Mesendoderm (in vitro differentiated cells): ENCODE results near the gene BACH2.

Experiments used
- DNase-seq: peaks from one replicate; pipeline ENCODE4 v3.0.0; 2013
- H2AK5ac ChIP-seq: 2 replicates; pipeline ENCODE4 v1.6.1; 2013; ENCODE audit warnings: low read length, inconsistent platforms
- H2BK120ac ChIP-seq: 2 replicates; pipeline ENCODE4 v1.6.1; 2013; ENCODE audit warnings: low read depth, mild to moderate bottlenecking, low read length, moderate library complexity, mixed read lengths
- H2BK15ac ChIP-seq: replicated peaks from 2 replicates; pipeline ENCODE4 v1.6.1; 2013; ENCODE audit warnings: low read depth, mild to moderate bottlenecking, moderate library complexity
- H2BK5ac ChIP-seq: 2 replicates; pipeline ENCODE4 v1.6.1; 2013; ENCODE audit warnings: low read length, inconsistent platforms
- H3K18ac ChIP-seq: 2 replicates; pipeline ENCODE4 v1.6.1; 2013; ENCODE audit warnings: mild to moderate bottlenecking, low read length, mixed read lengths
- H3K23ac ChIP-seq: one replicate; pipeline ENCODE4 v1.6.1; 2013; ENCODE audit warnings: low read length
- H3K27ac ChIP-seq: 2 replicates; pipeline ENCODE4 v1.5.1; 2013; ENCODE audit warnings: low read depth, mild to moderate bottlenecking, inconsistent platforms, low read length, moderate library complexity
- H3K27me3 ChIP-seq: 2 replicates; pipeline ENCODE4 v1.6.1; 2013; ENCODE audit warnings: low read length, control low read depth, mild to moderate bottlenecking, inconsistent platforms; ENCODE audit not compliant: insufficient read depth, poor library complexity
- H3K36me3 ChIP-seq: 2 replicates; pipeline ENCODE4 v1.6.1; 2013; ENCODE audit warnings: low read length, inconsistent platforms; ENCODE audit not compliant: control insufficient read depth, insufficient read depth
- H3K4ac ChIP-seq: one replicate; pipeline ENCODE4 v1.6.1; 2013; ENCODE audit warnings: low read depth, mild to moderate bottlenecking, low read length, moderate library complexity
- H3K4me1 ChIP-seq: 2 replicates; pipeline ENCODE4 v1.6.1; 2013; ENCODE audit warnings: low read depth, low read length, inconsistent platforms; ENCODE audit not compliant: control insufficient read depth
- H3K4me2 ChIP-seq: 2 replicates; pipeline ENCODE4 v1.6.1; 2013; ENCODE audit warnings: low read length
- H3K4me3 ChIP-seq: 2 replicates; pipeline ENCODE4 v1.5.1; 2013; ENCODE audit warnings: mild to moderate bottlenecking, low read length
- H3K56ac ChIP-seq: one replicate; pipeline ENCODE4 v1.6.1; 2013; ENCODE audit warnings: low read length
- H3K79me1 ChIP-seq: 2 replicates; pipeline ENCODE4 v1.6.1; 2013; ENCODE audit warnings: low read length, inconsistent platforms
- H3K79me2 ChIP-seq: 2 replicates; pipeline ENCODE4 v1.6.1; 2013; ENCODE audit warnings: mild to moderate bottlenecking, low read length; ENCODE audit not compliant: control insufficient read depth, insufficient read depth
- H3K9ac ChIP-seq: 2 replicates; pipeline ENCODE4 v1.6.1; 2013; ENCODE audit warnings: low read length, inconsistent platforms
- H4K5ac ChIP-seq: one replicate; pipeline ENCODE4 v1.6.1; 2013; ENCODE audit warnings: low read length
- H4K8ac ChIP-seq: one replicate; pipeline ENCODE4 v1.6.1; 2013; ENCODE audit warnings: low read depth, mild to moderate bottlenecking, control low read depth, low read length, moderate library complexity
- WGBS: extraction: QIAGEN DNeasy Blood & Tissue Kit; methylation state at CpG from one replicate; pipeline ENCODE4 v1.1.7; 2013; ENCODE audit warnings: low lambda C conversion rate, missing lambda C conversion rate; ENCODE audit not compliant: insufficient coverage; ENCODE audit errors: extremely low coverage; 5-methylcytosine and 5-hydroxymethylcytosine counted together

Gene BACH2

DNA sequence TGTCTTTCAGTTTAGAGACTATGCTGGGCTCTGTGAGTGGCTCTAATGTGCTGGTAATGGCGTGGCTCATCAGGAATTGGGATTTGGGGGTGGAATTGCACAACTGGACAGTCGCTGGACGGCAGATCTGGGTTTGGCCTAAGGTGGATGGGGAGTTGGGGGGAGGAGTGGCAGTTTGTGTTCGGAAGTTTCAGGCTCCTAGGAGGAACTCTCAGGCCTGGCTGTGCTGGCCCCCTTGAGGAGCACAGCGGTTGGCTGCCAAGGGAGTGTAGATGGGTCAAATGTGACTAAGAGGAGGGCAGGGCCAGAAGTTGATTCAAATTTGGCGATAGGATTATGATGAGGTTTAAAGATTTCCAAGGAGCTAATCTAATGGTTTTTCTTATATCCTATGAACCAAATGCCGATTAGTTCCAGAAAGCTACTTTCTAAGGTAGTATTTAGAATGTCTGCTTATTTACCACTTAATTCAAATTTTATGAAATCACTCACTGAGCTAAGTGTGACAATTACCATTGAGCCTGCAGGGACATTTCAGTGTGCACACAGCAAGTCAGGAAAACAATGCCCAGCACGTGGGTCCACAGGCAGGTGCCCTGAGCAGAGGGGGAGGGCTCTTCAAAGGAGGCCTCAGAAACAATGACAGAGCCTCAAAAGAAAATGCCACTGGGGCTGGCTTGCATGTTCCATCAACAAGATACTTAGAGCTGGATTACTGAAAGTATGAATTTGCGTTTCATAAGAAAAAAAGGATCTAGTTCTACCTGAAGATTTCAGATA lies 291.4 kb downstream of the BACH2 start:
- Histone ChIP-seq H2BK15ac (no peak overlapping the region), H3K4me2 (no peak overlapping the region), H4K8ac (no peak overlapping the region), H3K27me3 (no peaks in the 10 kb centered on the region), H2AK5ac (no peak overlapping the region), H4K5ac (no peak overlapping the region), H3K79me2 (no peaks in the 10 kb centered on the region), H3K4me3 (no peak overlapping the region), H3K23ac (no peak overlapping the region), H3K4me1 (no peaks in the 10 kb centered on the region), H3K27ac (no peak overlapping the region), H2BK120ac (no peak overlapping the region), H3K36me3 (no peaks in the 10 kb centered on the region), H3K56ac (no peak overlapping the region), H3K79me1 (no peaks in the 10 kb centered on the region), H3K4ac (no peak overlapping the region), H3K9ac (no peak overlapping the region), H2BK5ac (no peak overlapping the region), H3K18ac (no peak overlapping the region)
- WGBS, result no CpG with 5 or more reads among the region's 9 CpGs
- no peak for DNase-seq

DNA sequence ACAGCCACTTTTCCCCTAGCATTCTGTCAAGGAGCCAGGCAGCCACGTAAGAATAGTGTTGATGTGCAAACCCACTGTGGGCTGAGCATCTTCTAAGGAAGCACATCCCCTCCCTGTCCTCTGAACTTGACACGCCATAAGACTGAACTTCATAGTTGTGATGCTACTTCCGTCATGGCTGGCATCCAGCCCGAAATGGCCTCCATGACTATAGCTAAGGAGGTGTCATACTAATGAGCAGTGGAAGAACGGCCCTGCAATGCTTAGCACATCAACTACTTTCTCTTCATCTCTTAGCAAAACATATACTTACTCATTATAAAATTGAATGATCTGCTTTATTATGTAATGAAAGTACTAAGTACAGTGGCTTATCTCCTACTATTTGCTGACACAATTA lies 292.1 kb downstream of the BACH2 start:
- H3K23ac ChIP-seq, result no peak overlapping the region
- H2AK5ac ChIP-seq, result no peak overlapping the region
- H3K56ac ChIP-seq, result no peak overlapping the region
- no peaks in the 10 kb centered on the region for H3K4me1 ChIP-seq
- H3K4me2 ChIP-seq, result no peak overlapping the region
- H3K79me2 ChIP-seq, result no peaks in the 10 kb centered on the region
- H3K9ac ChIP-seq, result no peak overlapping the region
- DNase-seq, result no peak
- H4K8ac ChIP-seq, result no peak overlapping the region
- no peak overlapping the region for H4K5ac ChIP-seq
- H3K36me3 ChIP-seq, result no peaks in the 10 kb centered on the region
- no peak overlapping the region for H3K27ac ChIP-seq
- H3K18ac ChIP-seq, result no peak overlapping the region
- H3K4me3 ChIP-seq, result no peak overlapping the region
- H3K79me1 ChIP-seq, result no peaks in the 10 kb centered on the region
- H2BK120ac ChIP-seq, result no peak overlapping the region
- no peaks in the 10 kb centered on the region for H3K27me3 ChIP-seq
- no peak overlapping the region for H3K4ac ChIP-seq
- no peak overlapping the region for H2BK5ac ChIP-seq
- H2BK15ac ChIP-seq, result no peak overlapping the region
- WGBS, result no CpG with 5 or more reads among the region's 5 CpGs

DNA sequence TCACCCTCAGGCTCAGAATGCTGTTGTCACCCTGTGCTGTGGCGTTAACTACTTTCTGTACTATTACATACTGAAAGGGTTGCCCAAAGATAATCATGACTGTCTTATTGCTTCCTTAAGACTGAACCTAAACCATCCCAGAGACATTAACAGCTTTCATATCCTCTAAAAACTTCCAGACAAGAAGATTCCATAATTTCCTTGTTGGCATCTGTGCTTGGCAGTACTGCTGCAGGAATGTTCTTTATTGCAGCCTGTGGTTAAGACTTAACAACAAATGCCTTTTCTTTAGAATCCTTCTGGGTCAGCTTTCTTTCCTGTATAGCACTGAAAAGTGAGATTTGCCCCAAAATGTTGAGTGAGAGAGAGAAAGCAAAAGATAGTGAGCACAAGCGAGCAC lies 292.7 kb downstream of the BACH2 start:
- no CpG with 5 or more reads among the region's 2 CpGs for WGBS

DNA sequence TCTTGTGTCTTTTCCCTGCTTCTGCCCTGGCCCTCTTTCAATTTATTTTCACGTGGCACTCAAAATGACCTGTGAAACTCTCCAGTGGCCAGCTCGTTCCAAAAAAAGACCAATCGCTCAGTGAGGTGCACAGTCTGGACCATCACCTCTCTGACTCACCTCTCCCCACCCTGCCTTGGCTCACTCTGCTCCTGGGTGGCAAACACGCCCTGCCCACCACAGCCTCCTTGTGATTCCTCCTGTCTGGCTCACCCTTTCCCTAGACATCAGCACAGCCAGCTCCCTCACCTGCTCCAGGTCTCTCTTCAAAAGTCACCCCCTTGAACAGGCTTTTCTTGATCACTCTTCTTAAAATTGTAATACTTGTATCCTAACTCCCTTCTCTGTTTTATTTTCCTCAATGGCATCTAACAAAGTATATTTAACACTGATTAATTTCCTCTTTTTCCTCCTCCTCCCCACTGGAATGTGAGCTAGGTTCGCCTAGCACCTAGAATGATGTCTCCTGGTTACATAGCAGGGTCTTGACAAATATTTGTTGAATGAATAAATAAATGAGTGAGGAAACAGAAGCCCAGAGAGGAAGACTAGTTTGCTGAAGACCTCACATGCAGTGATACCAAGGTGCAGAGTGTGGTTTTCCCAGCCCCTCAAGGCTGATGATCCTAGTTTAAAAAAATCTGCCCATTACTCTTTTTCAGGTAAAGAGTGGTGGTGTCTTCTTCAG lies 293.4 kb downstream of the BACH2 start:
- Histone ChIP-seq H3K79me1 (no peaks in the 10 kb centered on the region), H3K23ac (no peak overlapping the region), H3K27ac (no peak overlapping the region), H2BK120ac (no peak overlapping the region), H3K4me2 (no peak overlapping the region), H2BK15ac (no peak overlapping the region), H3K79me2 (no peaks in the 10 kb centered on the region), H3K36me3 (no peaks in the 10 kb centered on the region), H2AK5ac (no peak overlapping the region), H2BK5ac (no peak overlapping the region), H3K4me1 (no peaks in the 10 kb centered on the region), H3K18ac (no peak overlapping the region), H4K5ac (no peak overlapping the region), H3K56ac (no peak overlapping the region), H3K4ac (no peak overlapping the region), H3K9ac (no peak overlapping the region), H3K4me3 (no peak overlapping the region), H3K27me3 (no peaks in the 10 kb centered on the region), H4K8ac (no peak overlapping the region)
- no peak for DNase-seq
- WGBS, result no CpG with 5 or more reads among the region's 5 CpGs

More for the DNA sequence above, 292.7 kb downstream of the BACH2 start:
- H4K5ac ChIP-seq, result no peak overlapping the region
- H4K8ac ChIP-seq, result no peak overlapping the region
- H2AK5ac ChIP-seq, result no peak overlapping the region
- no peak overlapping the region for H3K4me3 ChIP-seq
- no peak for DNase-seq
- no peak overlapping the region for H3K18ac ChIP-seq
- no peak overlapping the region for H2BK15ac ChIP-seq
- no peak overlapping the region for H3K4me2 ChIP-seq
- H3K4ac ChIP-seq, result no peak overlapping the region
- no peaks in the 10 kb centered on the region for H3K79me1 ChIP-seq
- H3K27ac ChIP-seq, result no peak overlapping the region
- H3K23ac ChIP-seq, result no peak overlapping the region
- H3K27me3 ChIP-seq, result no peaks in the 10 kb centered on the region
- no peak overlapping the region for H3K56ac ChIP-seq
- H3K4me1 ChIP-seq, result no peaks in the 10 kb centered on the region
- H2BK5ac ChIP-seq, result no peak overlapping the region
- no peak overlapping the region for H3K9ac ChIP-seq
- no peaks in the 10 kb centered on the region for H3K79me2 ChIP-seq
- no peak overlapping the region for H2BK120ac ChIP-seq
- H3K36me3 ChIP-seq, result no peaks in the 10 kb centered on the region

DNA sequence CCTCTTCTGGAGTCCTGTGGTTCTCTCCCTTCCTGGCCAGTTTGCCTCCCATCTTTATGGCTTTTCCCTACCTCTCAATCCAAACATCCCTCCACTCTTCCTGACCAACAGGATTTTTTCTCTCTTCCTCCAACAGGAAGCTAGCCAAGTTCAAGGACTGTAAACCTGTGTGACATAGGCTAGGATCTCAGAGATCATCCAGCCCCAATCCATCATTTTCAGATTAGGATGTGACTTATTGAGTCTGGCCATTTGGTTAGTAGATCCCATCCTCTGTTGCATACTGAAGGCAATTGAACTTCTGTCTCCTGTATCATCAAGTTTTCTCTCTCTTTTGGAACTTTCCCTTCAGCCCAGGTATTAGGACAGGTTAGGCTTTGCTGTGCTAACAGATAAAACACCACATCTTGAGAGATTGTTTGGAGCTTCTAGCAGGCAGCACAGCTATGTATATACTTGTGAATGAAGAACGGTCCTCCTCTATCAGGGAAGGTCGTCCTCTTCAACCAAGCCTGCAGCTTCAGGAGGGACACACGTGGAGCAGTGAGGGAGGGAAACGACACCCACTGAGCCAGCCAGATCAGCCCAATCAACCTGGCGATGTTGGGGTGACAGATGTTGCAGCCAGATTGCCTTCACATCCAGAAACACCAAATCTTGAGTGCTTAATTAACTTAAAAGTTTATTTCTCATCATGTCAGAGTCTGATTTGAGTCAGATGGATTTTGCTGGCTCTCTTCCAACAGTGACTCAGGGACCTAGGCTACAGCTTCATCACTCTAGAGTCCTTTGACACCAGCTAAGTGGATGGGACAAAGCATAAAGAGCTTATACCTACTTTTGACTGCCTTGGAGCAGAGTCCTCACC lies 295.5 kb downstream of the BACH2 start:
- H3K18ac ChIP-seq, result no peak overlapping the region
- H2BK15ac ChIP-seq, result no peak overlapping the region
- H3K27ac ChIP-seq, result no peak overlapping the region
- H3K4me2 ChIP-seq, result no peak overlapping the region
- H3K23ac ChIP-seq, result no peak overlapping the region
- no peak overlapping the region for H2AK5ac ChIP-seq
- no peak overlapping the region for H2BK5ac ChIP-seq
- H3K79me2 ChIP-seq, result no peaks in the 10 kb centered on the region
- H3K4me1 ChIP-seq, result no peaks in the 10 kb centered on the region
- H4K5ac ChIP-seq, result no peak overlapping the region
- WGBS, result no CpG with 5 or more reads among the region's 5 CpGs
- H3K27me3 ChIP-seq, result no peaks in the 10 kb centered on the region
- H3K4ac ChIP-seq, result no peak overlapping the region
- no peak overlapping the region for H4K8ac ChIP-seq
- DNase-seq, result no peak
- no peak overlapping the region for H2BK120ac ChIP-seq
- no peak overlapping the region for H3K4me3 ChIP-seq
- no peaks in the 10 kb centered on the region for H3K36me3 ChIP-seq
- no peak overlapping the region for H3K9ac ChIP-seq
- H3K56ac ChIP-seq, result no peak overlapping the region
- no peaks in the 10 kb centered on the region for H3K79me1 ChIP-seq
